Activated T-helper 2 cell treated with anti-CD3 and anti-CD28 coated beads, Interferon-gamma antibody, Interleukin-2, Interleukin-4, amounts not matched to agents 10 μg/mL and 5 μg/mL and 100 μg/mL, durations not matched to agents 14 hours and 24 hours and 36 hours (primary cell): ENCODE data around the gene NRIP2. TPM values are rescaled to one million over a fixed set of nuclear protein-coding genes. Genes with fewer than 3 reads are reported as not detected.
"Not testable (repeated sequence)": the region's sequence is repeated elsewhere in the genome, so short reads cannot be mapped to it uniquely, and the experiment has no call there.

Experiments used
- DNase-seq: peaks from one replicate; pipeline ENCODE4 v3.0.0; 2021; ENCODE audit warnings: low spot score
- H3K27ac Mint-ChIP-seq: one replicate; pipeline ENCODE4 v1.8.0; 2021; ENCODE audit warnings: mixed read lengths
- H3K27me3 Mint-ChIP-seq: one replicate; pipeline ENCODE4 v1.8.0; 2021; ENCODE audit warnings: low read depth, mixed read lengths
- H3K36me3 Mint-ChIP-seq: one replicate; pipeline ENCODE4 v1.8.0; 2021; ENCODE audit warnings: low read depth, mixed read lengths
- H3K4me1 Mint-ChIP-seq: one replicate; pipeline ENCODE4 v1.8.0; 2021; ENCODE audit warnings: low read depth, mixed read lengths
- H3K4me3 Mint-ChIP-seq: one replicate; pipeline ENCODE4 v1.8.0; 2021; ENCODE audit warnings: low read depth, mild to moderate bottlenecking, moderate library complexity, mixed read lengths
- H3K9me3 Mint-ChIP-seq: one replicate; pipeline ENCODE4 v1.8.0; 2021; ENCODE audit warnings: mixed read lengths
- intact Hi-C: fragments of 100-400 bp; cut with micrococcal nuclease; formaldehyde crosslinking; loops from one replicate; pipeline ENCODE4 v1.15.1; 2023
- total RNA-seq: library from RNA; stranded (reverse); gene quantifications from 2 replicates; pipeline ENCODE4 v1.2.3, GENCODE V29; 2022

The NRIP2 gene
- total RNA-seq: not detected in 2 replicates

- no peak within 1 kb of the TSS for H3K4me3 Mint-ChIP-seq
- H3K36me3 Mint-ChIP-seq: peaks cover 22% of the 10 kb centered on the region
- DNase-seq: no peak
- intact Hi-C loops: no loop called here
- H3K9me3 Mint-ChIP-seq: no peaks in the 10 kb centered on the region
- H3K27me3 Mint-ChIP-seq: no peaks in the 10 kb centered on the region
- no peak within 1 kb of the TSS for H3K27ac Mint-ChIP-seq
- H3K4me1 Mint-ChIP-seq: peaks cover 2% of the 10 kb centered on the region
Measured at GRCh38 chr12:2834581-2835491, at the start of gene NRIP2. TSS of gene NRIP2 (minus strand) at chr12:2835035. CDS start at chr12:2834983, 52 bp downstream.

GRCh38 chr12:2879853-2880252, 45.0 kb upstream of the NRIP2 start:
- no peak for DNase-seq
- no peaks in the 10 kb centered on the region for H3K27me3 Mint-ChIP-seq
- intact Hi-C loops: loop anchor here (10.0 kb wide), 2 partner anchors 65 to 185 kb away; no protein-coding TSS in a partner anchor
- H3K36me3 Mint-ChIP-seq: peaks cover 42% of the 10 kb centered on the region
- H3K4me3 Mint-ChIP-seq: peak overlapping the region; percentile 94
- H3K27ac Mint-ChIP-seq: peak overlapping the region; percentile 73
- H3K4me1 Mint-ChIP-seq: peaks cover 30% of the 10 kb centered on the region
- no peaks in the 10 kb centered on the region for H3K9me3 Mint-ChIP-seq

GRCh38 chr12:2877953-2878732, 43.3 kb upstream of the NRIP2 start:
- Mint-ChIP-seq H3K9me3 (no peaks in the 10 kb centered on the region), H3K27me3 (no peaks in the 10 kb centered on the region), H3K36me3 (peaks cover 49% of the 10 kb centered on the region), H3K27ac (peak overlapping the region; percentile 98), H3K4me3 (peak overlapping the region; percentile 94), H3K4me1 (peaks cover 34% of the 10 kb centered on the region)
- DNase-seq: no peak
- intact Hi-C loops: loop anchor here (1.0 to 10.0 kb wide), 3 partner anchors 12 to 183 kb away; partner anchors contain the start of genes ITFG2 and TULP3

- peaks cover 34% of the 10 kb centered on the region for H3K4me1 Mint-ChIP-seq
- peak within 1 kb of the TSS; percentile 98 for H3K27ac Mint-ChIP-seq
- H3K9me3 Mint-ChIP-seq: no peaks in the 10 kb centered on the region
- no peaks in the 10 kb centered on the region for H3K27me3 Mint-ChIP-seq
- DNase-seq: peak; percentile 87
- intact Hi-C loops: loop anchor here (1.0 to 10.0 kb wide), 3 partner anchors 13 to 182 kb away; partner anchors contain the start of genes ITFG2 and TULP3
- H3K36me3 Mint-ChIP-seq: peaks cover 54% of the 10 kb centered on the region
- H3K4me3 Mint-ChIP-seq: peak within 1 kb of the TSS; percentile 95
Measured at GRCh38 chr12:2877047-2877952, 42.5 kb upstream of the NRIP2 start, which contains the start of the genes FOXM1 and RHNO1. TSS of gene FOXM1 (minus strand) at chr12:2877174. CDS start at chr12:2874478, 2,696 bp downstream. TSS of gene RHNO1 (plus strand) at chr12:2877223. CDS start at chr12:2885367, 8,144 bp downstream.

GRCh38 chr12:2876431-2877046, 41.7 kb upstream of the NRIP2 start:
- Mint-ChIP-seq H3K27me3 (no peaks in the 10 kb centered on the region), H3K27ac (peak overlapping the region; percentile 92), H3K4me1 (peaks cover 33% of the 10 kb centered on the region), H3K9me3 (no peaks in the 10 kb centered on the region), H3K4me3 (peak overlapping the region; percentile 95), H3K36me3 (peaks cover 57% of the 10 kb centered on the region)
- DNase-seq: peak; percentile 21
- intact Hi-C loops: loop anchor here (1.0 to 10.0 kb wide), 4 partner anchors 8 to 182 kb away; partner anchors contain the start of genes ITFG2 and TULP3

GRCh38 chr12:2868986-2869632, 34.3 kb upstream of the NRIP2 start:
- H3K27me3 Mint-ChIP-seq, H3K9me3 Mint-ChIP-seq, DNase-seq, H3K4me3 Mint-ChIP-seq: not testable (repeated sequence)
- Mint-ChIP-seq H3K36me3 (peaks cover 73% of the 10 kb centered on the region), H3K4me1 (peaks cover 18% of the 10 kb centered on the region), H3K27ac (peak overlapping the region; percentile 94)
- intact Hi-C loops: loop anchor here (1.0 to 2.0 kb wide), 2 partner anchors 7 to 56 kb away; partner anchors contain the start of gene ITFG2

GRCh38 chr12:2864198-2864597, 29.4 kb upstream of the NRIP2 start:
- H3K27me3 Mint-ChIP-seq: no peaks in the 10 kb centered on the region
- no peak for DNase-seq
- H3K4me3 Mint-ChIP-seq: no peak overlapping the region
- peaks cover 84% of the 10 kb centered on the region for H3K36me3 Mint-ChIP-seq
- no peak overlapping the region for H3K27ac Mint-ChIP-seq
- peaks cover 13% of the 10 kb centered on the region for H3K4me1 Mint-ChIP-seq
- intact Hi-C loops: no loop called here
- H3K9me3 Mint-ChIP-seq: no peaks in the 10 kb centered on the region

- DNase-seq, H3K4me3 Mint-ChIP-seq, intact Hi-C loops, H3K9me3 Mint-ChIP-seq, H3K4me1 Mint-ChIP-seq, H3K27me3 Mint-ChIP-seq, H3K27ac Mint-ChIP-seq: not testable (repeated sequence)
- H3K36me3 Mint-ChIP-seq: peaks cover 82% of the 10 kb centered on the region
Measured at GRCh38 chr12:2863402-2863801, 28.6 kb upstream of the NRIP2 start.

GRCh38 chr12:2862876-2863275, 28.0 kb upstream of the NRIP2 start:
- Mint-ChIP-seq H3K27ac (no peak overlapping the region), H3K9me3 (no peaks in the 10 kb centered on the region), H3K4me1 (peaks cover 4% of the 10 kb centered on the region), H3K4me3 (no peak overlapping the region), H3K36me3 (peaks cover 82% of the 10 kb centered on the region), H3K27me3 (no peaks in the 10 kb centered on the region)
- intact Hi-C loops: no loop called here
- DNase-seq: no peak

- peaks cover 1% of the 10 kb centered on the region for H3K4me1 Mint-ChIP-seq
- H3K36me3 Mint-ChIP-seq: peaks cover 63% of the 10 kb centered on the region
- no peaks in the 10 kb centered on the region for H3K9me3 Mint-ChIP-seq
- no peak overlapping the region for H3K27ac Mint-ChIP-seq
- intact Hi-C loops: no loop called here
- no peak overlapping the region for H3K4me3 Mint-ChIP-seq
- DNase-seq: no peak
- H3K27me3 Mint-ChIP-seq: no peaks in the 10 kb centered on the region
Measured at GRCh38 chr12:2860170-2860569, 25.3 kb upstream of the NRIP2 start.

- Mint-ChIP-seq H3K4me1 (peaks cover 1% of the 10 kb centered on the region), H3K9me3 (no peaks in the 10 kb centered on the region), H3K27me3 (no peaks in the 10 kb centered on the region), H3K27ac (no peak overlapping the region), H3K4me3 (no peak overlapping the region), H3K36me3 (peaks cover 51% of the 10 kb centered on the region)
- intact Hi-C loops: no loop called here
- DNase-seq: no peak
Measured at GRCh38 chr12:2858944-2859421, 24.1 kb upstream of the NRIP2 start.
